NCI-H510A (cell line): ENCODE measurements around the gene STK10.

ENCODE experiments used
- DNase-seq: peaks from one replicate; lab custom pipeline; 2025; lab: John Stamatoyannopoulos, UW

The STK10 gene

GRCh38 chr5:172007175-172008110 is 180.6 kb downstream of the STK10 start:
- no peak for DNase-seq

GRCh38 chr5:172006321-172007174 is 181.5 kb downstream of the STK10 start, which contains the start of gene FBXW11:
FBXW11 (minus strand) TSS chr5:172006638; CDS start chr5:172006502, 136 bp downstream.
- DNase-seq, result peak; percentile 86

GRCh38 chr5:172005708-172006320 is 182.2 kb downstream of the STK10 start:
- no peak for DNase-seq

- DNase-seq, result no peak
These were observed 183.2 kb downstream of the STK10 start for GRCh38 chr5:172004824-172005237.

DNA sequence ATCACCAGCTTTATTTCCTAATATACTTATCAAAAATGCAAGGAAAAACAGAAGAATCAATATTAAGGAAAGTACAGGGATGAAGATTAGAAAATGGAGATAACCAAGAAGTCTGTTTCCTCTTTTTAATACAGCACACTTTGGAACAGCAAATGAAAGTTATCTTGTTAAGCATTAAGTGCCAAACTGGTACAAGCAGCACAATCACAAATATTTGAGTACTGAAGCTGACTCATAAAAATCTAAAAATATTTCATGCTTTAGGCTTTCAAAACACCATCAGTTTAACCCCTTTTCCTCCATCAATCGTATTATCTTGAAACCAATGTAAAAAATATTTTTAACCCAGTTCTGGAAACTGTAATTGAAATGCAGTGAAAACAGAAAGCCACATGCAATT is 184.3 kb downstream of the STK10 start:
- DNase-seq, result no peak

DNA sequence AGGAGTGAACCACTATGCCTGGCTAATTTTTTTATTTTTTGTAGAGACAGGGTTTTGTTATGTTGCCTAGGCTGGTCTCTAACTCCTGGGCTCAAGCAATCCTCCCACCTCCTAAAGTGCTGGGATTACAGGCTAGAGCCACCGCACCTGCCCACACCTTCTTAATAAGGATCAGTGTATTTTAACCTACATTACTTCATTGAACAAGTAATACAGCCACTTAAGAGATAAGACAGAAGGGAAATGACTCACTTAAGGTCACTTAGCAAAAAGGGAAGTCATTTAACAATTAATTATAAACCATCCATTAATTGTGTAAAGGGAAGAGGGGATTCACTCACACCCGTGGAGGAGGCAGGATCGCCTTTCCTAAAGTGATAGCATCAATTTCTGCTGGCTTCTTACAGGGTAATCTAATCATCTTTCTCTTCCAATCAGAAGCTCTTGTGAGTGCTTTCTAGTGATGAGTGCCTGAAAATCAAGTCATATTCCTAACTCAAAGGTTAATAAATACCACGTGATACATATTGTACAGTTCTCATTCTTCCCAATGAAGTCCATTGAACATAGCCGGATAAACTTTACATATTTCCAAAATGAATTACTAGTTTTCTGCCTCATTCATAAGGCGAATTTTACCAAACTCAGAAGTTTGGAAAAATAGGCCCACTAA is 185.0 kb downstream of the STK10 start:
- no peak for DNase-seq

DNA sequence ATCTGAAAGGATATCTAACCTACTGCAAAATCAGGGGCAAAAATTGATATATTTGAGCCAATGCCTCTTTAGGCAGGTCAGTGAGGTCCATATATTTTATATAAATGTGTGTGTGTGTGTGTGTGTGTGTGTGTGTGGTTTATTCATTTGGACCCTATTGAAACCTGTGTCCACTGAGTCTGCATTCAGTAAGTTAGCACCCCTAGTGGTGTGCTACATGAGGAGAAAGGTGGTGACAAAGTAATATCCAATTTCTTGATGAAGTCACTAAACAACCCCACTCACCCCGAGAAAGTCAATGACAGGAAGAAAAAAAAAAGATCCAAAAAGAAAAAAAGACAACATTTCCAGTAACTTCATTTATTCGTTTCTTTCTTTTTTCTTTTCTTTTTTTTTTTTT is 185.7 kb downstream of the STK10 start:
- no peak for DNase-seq

- DNase-seq, result no peak
These were observed 188.1 kb downstream of the STK10 start for GRCh38 chr5:171999877-172000276.

- DNase-seq, result no peak
These were observed 188.9 kb downstream of the STK10 start for GRCh38 chr5:171999100-171999499.

- no peak for DNase-seq
These were observed 191.0 kb downstream of the STK10 start for GRCh38 chr5:171997011-171997410.

- DNase-seq, result no peak
These were observed 195.2 kb downstream of the STK10 start for GRCh38 chr5:171992813-171993212.

- no peak for DNase-seq
These were observed 195.7 kb downstream of the STK10 start for GRCh38 chr5:171992305-171992704.
